GM12875 (cell line): ENCODE data around the gene PRTG.

Experiments
- H3K4me3 ChIP-seq: one replicate; pipeline ENCODE4 v1.5.1; 2011; ENCODE audit warnings: low read depth, low read length, control low read depth
- CTCF ChIP-seq: IDR thresholded peaks from 2 replicates; pipeline ENCODE4 v1.5.1; 2011; ENCODE audit warnings: low read depth, mild to moderate bottlenecking, control low read depth, inconsistent platforms, low read length, moderate library complexity, borderline replicate concordance; ENCODE audit not compliant: insufficient read depth

PRTG gene

DNA sequence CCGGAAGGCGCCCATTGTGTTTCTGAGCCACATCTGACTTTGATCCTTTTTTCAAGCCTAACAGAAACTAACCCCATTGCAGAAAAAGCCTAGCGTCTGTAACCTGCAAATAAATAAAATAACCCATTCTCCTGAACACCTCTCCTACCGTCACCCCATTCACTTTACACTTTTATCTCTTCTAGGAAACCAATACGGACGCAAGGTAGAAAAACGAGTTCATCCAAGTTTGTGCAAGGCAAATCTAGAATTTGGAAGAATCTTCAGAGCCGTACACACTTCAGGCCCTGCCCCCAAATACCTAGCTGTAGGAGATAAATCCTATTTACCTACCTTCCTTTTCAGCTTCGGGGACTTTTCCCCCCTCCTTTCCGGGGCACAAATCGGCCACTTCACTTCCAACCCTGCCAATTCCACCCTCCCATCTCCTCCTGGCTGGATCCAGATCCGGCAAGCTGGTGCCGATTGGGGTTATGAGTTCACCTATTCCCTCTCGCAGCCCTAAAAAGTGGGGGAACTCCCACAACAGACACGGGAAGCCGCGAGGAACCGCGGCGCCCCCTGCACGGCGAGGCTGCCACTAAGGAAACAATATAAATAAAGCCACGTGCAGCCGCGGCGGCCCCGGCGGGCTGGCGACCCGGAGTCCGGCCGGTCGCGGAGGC is 987 bp downstream of the PRTG start:
- no peak for TF ChIP-seq CTCF
- H3K4me3 ChIP-seq = peak overlapping the region; percentile 58

DNA sequence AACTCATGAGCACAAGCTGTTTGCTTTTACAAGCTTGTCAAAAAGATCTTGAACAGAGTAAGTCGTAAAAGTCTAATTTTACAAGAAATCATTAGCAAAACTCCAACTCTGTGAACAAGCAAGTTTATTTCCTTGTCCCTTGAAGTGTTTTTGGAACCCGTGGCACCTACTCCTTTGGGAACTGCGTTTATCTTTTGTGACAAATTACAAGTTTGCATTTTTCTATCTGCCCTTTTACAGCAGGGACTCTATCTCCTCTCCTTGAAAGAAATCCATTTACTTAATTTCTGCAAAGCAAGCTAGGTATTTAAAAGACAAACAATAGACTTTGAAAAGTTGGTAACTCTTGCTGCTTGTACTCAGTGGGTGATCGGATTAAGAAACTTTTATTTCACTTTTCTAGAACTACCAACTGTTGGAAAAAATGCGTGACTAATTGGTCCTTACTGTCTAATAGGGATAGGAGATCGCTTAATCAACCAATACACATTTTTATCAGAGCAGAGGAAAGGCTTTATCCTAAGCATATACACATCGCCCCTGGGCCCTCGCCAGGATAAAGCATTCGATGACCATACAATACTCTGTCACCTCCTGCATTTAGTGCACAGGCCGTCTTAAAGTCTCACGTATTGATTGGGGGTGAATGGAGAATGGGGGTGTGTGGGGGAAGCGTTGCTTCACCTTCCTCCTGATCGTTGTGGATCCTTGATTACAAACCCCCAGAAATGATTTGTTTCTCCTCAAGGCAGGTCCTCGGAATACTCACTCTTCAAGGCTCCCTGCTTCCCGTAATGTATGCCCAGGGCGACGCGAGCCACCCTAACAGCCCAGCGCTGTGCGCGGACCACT is 1.7 kb downstream of the PRTG start:
- TF ChIP-seq CTCF = no peak
- H3K4me3 ChIP-seq = no peak overlapping the region

- no peak overlapping the region for H3K4me3 ChIP-seq
- TF ChIP-seq CTCF = no peak
Measured at GRCh38 chr15:55740359-55740878, 2.5 kb downstream of the PRTG start.

GRCh38 chr15:55739641-55740040 is 3.3 kb downstream of the PRTG start:
- H3K4me3 ChIP-seq = no peak overlapping the region

DNA sequence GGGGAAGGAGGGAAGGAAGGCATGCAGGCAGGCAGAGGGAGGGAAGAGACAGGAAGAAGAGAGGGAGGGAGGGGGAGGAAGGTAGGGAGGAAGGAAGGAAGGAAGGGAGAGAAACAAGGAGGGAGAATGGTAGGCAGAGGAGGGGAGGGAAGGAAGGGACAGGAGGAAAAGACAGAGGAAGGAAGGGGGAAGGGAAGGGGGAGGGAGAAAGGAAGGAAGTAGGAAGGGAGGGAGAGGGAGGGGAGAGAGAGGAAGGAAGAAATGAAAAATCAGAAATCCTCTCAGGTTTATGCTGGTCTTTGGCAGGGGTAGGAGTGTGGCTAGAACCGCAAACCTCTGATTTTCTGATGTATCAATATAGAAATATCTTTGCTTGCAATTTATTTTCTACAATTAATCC is 4.2 kb downstream of the PRTG start:
- no peak overlapping the region for H3K4me3 ChIP-seq
- no peak for TF ChIP-seq CTCF

More at GRCh38 chr15:55739641-55740040, 3.3 kb downstream of the PRTG start:
- TF ChIP-seq CTCF = no peak

DNA sequence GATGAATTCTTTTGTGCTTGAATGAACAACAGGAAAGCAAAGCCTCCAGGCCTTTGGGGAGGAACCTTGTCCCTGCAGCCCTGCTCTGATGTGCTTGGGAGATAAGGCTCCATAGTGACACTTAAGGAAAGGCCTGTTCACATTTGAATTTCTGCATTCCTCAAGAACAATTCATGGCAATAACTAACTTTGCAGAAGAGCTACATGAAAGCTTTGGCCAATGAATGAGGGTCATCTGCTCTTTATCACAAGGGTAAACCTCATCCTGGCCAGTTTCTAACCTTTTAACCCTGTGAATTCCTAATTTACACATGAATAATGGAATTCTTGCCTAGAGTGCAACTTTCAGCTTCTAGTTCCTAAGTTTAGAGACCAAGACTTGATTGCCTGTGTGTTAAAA is 5.6 kb downstream of the PRTG start:
- TF ChIP-seq CTCF = no peak
- no peak overlapping the region for H3K4me3 ChIP-seq
